GM20431 (cell line): Measurements from ENCODE around the gene ARRDC1.
"Not testable (repeated sequence)": the region's sequence is repeated elsewhere in the genome, so short reads cannot be mapped to it uniquely, and the experiment has no call there.

Experiments
- in situ Hi-C: fragments of 300-500 bp; cut with MseI, MboI; formaldehyde crosslinking; loops from one replicate; pipeline ENCODE4 v1.15.0; 2020; ENCODE audit warnings: low sequenced_read_pairs; ENCODE audit not compliant: unreplicated experiment

Gene ARRDC1

GRCh38 chr9:137583347-137583746, 22.1 kb upstream of the ARRDC1 start:
- in situ Hi-C loops, result no loop called here

GRCh38 chr9:137583957-137584356, 21.5 kb upstream of the ARRDC1 start:
- in situ Hi-C loops, result no loop called here

GRCh38 chr9:137586854-137587253, 18.6 kb upstream of the ARRDC1 start:
- in situ Hi-C loops, result no loop called here

- in situ Hi-C loops, result no loop called here
Observed at GRCh38 chr9:137588311-137588710, 17.2 kb upstream of the ARRDC1 start.

- in situ Hi-C loops, result no loop called here
Observed at GRCh38 chr9:137588891-137589290, 16.6 kb upstream of the ARRDC1 start.

GRCh38 chr9:137589441-137590122, 15.9 kb upstream of the ARRDC1 start:
- in situ Hi-C loops, result no loop called here

- in situ Hi-C loops, result no loop called here
Observed at GRCh38 chr9:137590123-137590468, 15.4 kb upstream of the ARRDC1 start.

GRCh38 chr9:137590469-137591383, 14.8 kb upstream of the ARRDC1 start, which contains the start of gene ZMYND19:
ZMYND19 (minus strand) TSS chr9:137590512; CDS start chr9:137590263, 249 bp downstream.
- in situ Hi-C loops, result no loop called here

- in situ Hi-C loops, result no loop called here
Observed at GRCh38 chr9:137592767-137593166, 12.7 kb upstream of the ARRDC1 start.

- in situ Hi-C loops, result no loop called here
Observed at GRCh38 chr9:137593176-137593575, 12.3 kb upstream of the ARRDC1 start.

GRCh38 chr9:137596577-137596976, 8.9 kb upstream of the ARRDC1 start:
- in situ Hi-C loops, result not testable (repeated sequence)

GRCh38 chr9:137598943-137599342, 6.5 kb upstream of the ARRDC1 start:
- in situ Hi-C loops, result no loop called here

GRCh38 chr9:137602661-137603060, 2.8 kb upstream of the ARRDC1 start:
- in situ Hi-C loops, result no loop called here

- in situ Hi-C loops, result no loop called here
Observed at GRCh38 chr9:137603879-137604278, 1.6 kb upstream of the ARRDC1 start.

- in situ Hi-C loops, result no loop called here
Observed at GRCh38 chr9:137604345-137605086, 970 bp upstream of the ARRDC1 start.

- in situ Hi-C loops, result no loop called here
Observed at GRCh38 chr9:137606005-137606621, 627 bp downstream of the ARRDC1 start.

GRCh38 chr9:137606734-137607138, 1.2 kb downstream of the ARRDC1 start:
- in situ Hi-C loops, result no loop called here

- in situ Hi-C loops, result no loop called here
Observed at GRCh38 chr9:137607141-137607857, 1.8 kb downstream of the ARRDC1 start.

GRCh38 chr9:137610944-137611343, 5.5 kb downstream of the ARRDC1 start:
- in situ Hi-C loops, result no loop called here
